SU-DHL-6 (cell line): ENCODE results near the gene THSD4.

Experiments used
- H2AFZ ChIP-seq: fragments of 200-600 bp; sonication (generic); 2 replicates; pipeline ENCODE4 v1.6.1; 2014; ENCODE audit warnings: low read depth, mild to moderate bottlenecking, moderate library complexity, mixed read lengths, antibody characterized with exemption, low read length; ENCODE audit not compliant: severe bottlenecking
- H3F3A ChIP-seq: fragments of 200-600 bp; shearing (Covaris generic); 2 replicates; pipeline ENCODE4 v1.6.0; 2016; ENCODE audit warnings: antibody characterized with exemption, mild to moderate bottlenecking; ENCODE audit not compliant: insufficient read depth
- H3K27ac ChIP-seq: fragments of 200-600 bp; sonication (generic); 2 replicates; pipeline ENCODE4 v1.5.1; 2016; ENCODE audit warnings: low read depth, mild to moderate bottlenecking, low read length, moderate library complexity, mixed read lengths
- H3K27me3 ChIP-seq: fragments of 200-600 bp; sonication (generic), shearing (Covaris generic); 2 replicates; pipeline ENCODE4 v1.6.0; 2014; ENCODE audit warnings: mild to moderate bottlenecking, low read length
- H3K36me3 ChIP-seq: fragments of 200-600 bp; sonication (generic); 2 replicates; pipeline ENCODE4 v1.6.1; 2014; ENCODE audit warnings: mild to moderate bottlenecking, low read length, mixed read lengths
- H3K4me2 ChIP-seq: fragments of 300-600, 200-600 bp; shearing (Covaris generic), sonication (generic); 2 replicates; pipeline ENCODE4 v1.6.0; 2014; ENCODE audit warnings: low read length, low read depth, mild to moderate bottlenecking; ENCODE audit not compliant: poor library complexity, severe bottlenecking
- H3K4me3 ChIP-seq: fragments of 200-600 bp; sonication (generic); 2 replicates; pipeline ENCODE4 v1.5.1; 2014; ENCODE audit warnings: antibody characterized with exemption, low read length, mild to moderate bottlenecking, mixed read lengths; ENCODE audit not compliant: insufficient read depth, poor library complexity, severe bottlenecking
- H3K79me2 ChIP-seq: fragments of 200-600 bp; sonication (generic); 2 replicates; pipeline ENCODE4 v1.6.1; 2014; ENCODE audit warnings: mild to moderate bottlenecking, low read length, moderate library complexity; ENCODE audit not compliant: insufficient read depth
- H3K9ac ChIP-seq: fragments of 200-600 bp; sonication (generic); 2 replicates; pipeline ENCODE4 v1.7.0; 2014; ENCODE audit warnings: mild to moderate bottlenecking, low read length
- H3K9me2 ChIP-seq: fragments of 200-600 bp; sonication (generic); replicated peaks from 2 replicates; pipeline ENCODE4 v1.6.1; 2014; ENCODE audit warnings: low read length; ENCODE audit not compliant: insufficient read depth
- H3K9me3 ChIP-seq: fragments of 200-600 bp; sonication (generic); 2 replicates; pipeline ENCODE4 v1.6.1; 2014; ENCODE audit warnings: low read length, mixed read lengths; ENCODE audit not compliant: insufficient read depth
- H4K20me1 ChIP-seq: fragments of 200-600 bp; sonication (generic); 2 replicates; pipeline ENCODE4 v1.6.1; 2014; ENCODE audit warnings: low read depth, mild to moderate bottlenecking, antibody characterized with exemption, low read length, moderate library complexity, mixed read lengths
- CTCF ChIP-seq: fragments of 200-600 bp; sonication (generic); IDR thresholded peaks from one replicate; pipeline ENCODE4 v1.5.1; 2017; ENCODE audit warnings: antibody characterized with exemption, mild to moderate bottlenecking, low read length, moderate library complexity; ENCODE audit not compliant: insufficient read depth, poor library complexity, severe bottlenecking
- EZH2phosphoT487 ChIP-seq: fragments of 200-600 bp; sonication (generic), shearing (Covaris generic); conservative IDR thresholded peaks from 2 replicates; pipeline ENCODE4 v1.6.1; 2018; ENCODE audit warnings: mild to moderate bottlenecking, antibody characterized with exemption, low read length, moderate library complexity, mixed read lengths

THSD4 gene

GRCh38 chr15:71131601-71132362 is 16.5 kb downstream of the THSD4 start:
- Histone ChIP-seq H2AFZ (no peak overlapping the region), H3K9ac (no peak overlapping the region), H3K36me3 (no peaks in the 10 kb centered on the region), H3K4me2 (no peak overlapping the region), H3K79me2 (no peaks in the 10 kb centered on the region), H3K27ac (no peak overlapping the region), H3K9me2 (no peaks in the 10 kb centered on the region), H3K9me3 (no peaks in the 10 kb centered on the region), H4K20me1 (no peaks in the 10 kb centered on the region), H3K27me3 (no peaks in the 10 kb centered on the region), H3F3A (no peaks in the 10 kb centered on the region), H3K4me3 (no peak overlapping the region)
- TF ChIP-seq EZH2phosphoT487, result no peak
- no peak for TF ChIP-seq CTCF

DNA sequence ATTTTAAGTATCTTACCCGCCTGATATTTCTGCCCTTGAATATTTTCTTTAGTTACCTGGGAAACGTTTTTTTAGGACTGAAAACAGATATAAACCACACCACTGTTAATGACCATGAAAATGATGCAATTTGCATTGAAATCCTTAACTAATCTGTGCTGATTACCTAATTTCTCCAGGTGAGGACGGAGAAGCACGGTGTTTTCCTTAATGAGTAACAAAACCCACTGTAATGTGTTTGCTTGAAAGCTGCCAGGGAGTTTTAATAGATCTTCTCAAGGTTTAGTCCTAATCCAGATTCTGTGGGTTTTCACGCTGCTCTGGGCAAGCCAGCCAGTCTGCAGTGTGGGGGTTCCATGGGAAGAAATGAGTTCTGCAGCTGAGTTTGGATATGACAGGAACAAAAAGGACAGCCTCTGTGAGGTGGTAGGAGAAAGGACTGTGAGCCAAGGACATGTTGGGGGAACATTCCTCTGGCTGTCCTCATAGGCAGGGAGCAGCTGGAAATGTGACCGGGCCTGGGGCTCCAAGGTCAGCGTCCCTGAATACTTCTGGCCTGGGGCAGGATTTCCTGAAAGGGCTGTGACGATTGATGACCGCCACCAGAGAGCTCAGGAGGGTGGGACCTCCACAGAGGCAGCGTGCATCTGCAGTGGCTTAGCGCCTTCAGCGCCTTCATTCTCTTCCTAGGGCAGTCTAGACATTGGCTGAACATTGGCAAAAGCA is 18.6 kb downstream of the THSD4 start:
- H2AFZ ChIP-seq, result no peak overlapping the region
- no peaks in the 10 kb centered on the region for H3K27me3 ChIP-seq
- TF ChIP-seq EZH2phosphoT487 (no peak), CTCF (no peak)
- H3F3A ChIP-seq, result no peaks in the 10 kb centered on the region
- no peaks in the 10 kb centered on the region for H3K36me3 ChIP-seq
- H3K27ac ChIP-seq, result no peak overlapping the region
- no peak overlapping the region for H3K4me2 ChIP-seq
- H3K9me2 ChIP-seq, result no peaks in the 10 kb centered on the region
- H3K79me2 ChIP-seq, result no peaks in the 10 kb centered on the region
- no peaks in the 10 kb centered on the region for H4K20me1 ChIP-seq
- no peaks in the 10 kb centered on the region for H3K9me3 ChIP-seq
- H3K9ac ChIP-seq, result no peak overlapping the region
- no peak overlapping the region for H3K4me3 ChIP-seq

- Histone ChIP-seq H2AFZ (no peak overlapping the region), H3K4me3 (no peak overlapping the region), H3K79me2 (no peaks in the 10 kb centered on the region), H3F3A (no peaks in the 10 kb centered on the region), H3K9me3 (no peaks in the 10 kb centered on the region), H3K9me2 (no peaks in the 10 kb centered on the region; the same call in 1 of the 2 replicates), H3K27ac (no peak overlapping the region), H3K36me3 (no peaks in the 10 kb centered on the region), H3K4me2 (no peak overlapping the region), H4K20me1 (no peaks in the 10 kb centered on the region), H3K27me3 (no peaks in the 10 kb centered on the region), H3K9ac (no peak overlapping the region)
- TF ChIP-seq CTCF (no peak), EZH2phosphoT487 (no peak)
Observed at GRCh38 chr15:71136159-71136783, 21.0 kb downstream of the THSD4 start.
